Skeletal muscle tissue (tissue), 4 donors: ENCODE data around the gene SSX2IP. TPM values are rescaled to one million over a fixed set of nuclear protein-coding genes. Genes with fewer than 3 reads are reported as not detected.

ENCODE experiments used
- H3K27ac ChIP-seq: one replicate; pipeline ENCODE4 v1.7.0; 2013; ENCODE audit warnings: mild to moderate bottlenecking, low read depth, low read length, inconsistent platforms
- H3K27me3 ChIP-seq, 3 donors: one replicate each; pipeline ENCODE4 v1.7.0; 2013; ENCODE audit warnings: low read length in 3 of 3; ENCODE audit not compliant: control insufficient read depth in 3 of 3, insufficient read depth in 3 of 3
- H3K36me3 ChIP-seq, 3 donors: one replicate each; pipeline ENCODE4 v1.7.0; 2013; ENCODE audit warnings: low read length in 3 of 3; ENCODE audit not compliant: control insufficient read depth in 3 of 3, insufficient read depth in 3 of 3
- H3K4me1 ChIP-seq, 3 donors: one replicate each; pipeline ENCODE4 v1.7.0; 2013; ENCODE audit warnings: low read length in 3 of 3, mild to moderate bottlenecking in 3 of 3; ENCODE audit not compliant: control insufficient read depth in 3 of 3, insufficient read depth in 3 of 3
- H3K4me3 ChIP-seq, 3 donors: one replicate each; pipeline ENCODE4 v1.7.0; 2013; ENCODE audit warnings: low read length in 3 of 3
- H3K9ac ChIP-seq, 3 donors: one replicate each; pipeline ENCODE4 v1.7.0; 2013; ENCODE audit warnings: low read length in 3 of 3, mild to moderate bottlenecking in 3 of 3, moderate library complexity in 2 of 3, low read depth in 1 of 3
- H3K9me3 ChIP-seq, 3 donors: one replicate each; pipeline ENCODE4 v1.7.0; 2013; ENCODE audit warnings: low read length in 3 of 3; ENCODE audit not compliant: control insufficient read depth in 3 of 3
- total RNA-seq: library from RNA; depleted of rRNA; stranded (reverse); fragments of >200 nt; gene quantifications from one replicate; pipeline ENCODE4 v1.2.3, GENCODE V29; 2014
- donor health status: Osteomylitis.

The SSX2IP gene
- total RNA-seq, 1 donor from 2014 or later = 7.8 TPM

GRCh38 chr1:84683508-84683907 is 6.8 kb downstream of the SSX2IP start:
- H3K4me3 ChIP-seq = no peak overlapping the region
- no peak overlapping the region for H3K27ac ChIP-seq
- H3K36me3 ChIP-seq = no peaks in the 10 kb centered on the region
- H3K27me3 ChIP-seq = no peaks in the 10 kb centered on the region
- no peaks in the 10 kb centered on the region for H3K4me1 ChIP-seq
- H3K9me3 ChIP-seq = no peaks in the 10 kb centered on the region
- no peak overlapping the region for H3K9ac ChIP-seq

GRCh38 chr1:84682047-84682446 is 8.2 kb downstream of the SSX2IP start:
- Histone ChIP-seq H3K27ac (no peak overlapping the region), H3K4me3 (no peak overlapping the region), H3K4me1 (no peaks in the 10 kb centered on the region), H3K36me3 (no peaks in the 10 kb centered on the region), H3K9ac (no peak overlapping the region), H3K27me3 (no peaks in the 10 kb centered on the region), H3K9me3 (no peaks in the 10 kb centered on the region)

- Histone ChIP-seq H3K27me3 (no peaks in the 10 kb centered on the region), H3K9ac (no peak overlapping the region), H3K36me3 (no peaks in the 10 kb centered on the region), H3K4me3 (no peak overlapping the region), H3K9me3 (no peaks in the 10 kb centered on the region), H3K4me1 (no peaks in the 10 kb centered on the region), H3K27ac (no peak overlapping the region)
Measured at GRCh38 chr1:84677415-84678099, 12.7 kb downstream of the SSX2IP start.

- Histone ChIP-seq H3K4me1 (no peaks in the 10 kb centered on the region), H3K27ac (no peak overlapping the region), H3K9me3 (no peaks in the 10 kb centered on the region), H3K4me3 (no peak overlapping the region), H3K9ac (no peak overlapping the region), H3K27me3 (no peaks in the 10 kb centered on the region), H3K36me3 (no peaks in the 10 kb centered on the region)
Measured at GRCh38 chr1:84675631-84676030, 14.6 kb downstream of the SSX2IP start.

- no peak overlapping the region for H3K27ac ChIP-seq
- H3K4me1 ChIP-seq = no peaks in the 10 kb centered on the region
- no peak overlapping the region for H3K9ac ChIP-seq
- H3K9me3 ChIP-seq = no peaks in the 10 kb centered on the region
- no peaks in the 10 kb centered on the region for H3K27me3 ChIP-seq
- no peaks in the 10 kb centered on the region for H3K36me3 ChIP-seq
- H3K4me3 ChIP-seq = no peak overlapping the region
Measured at GRCh38 chr1:84675106-84675505, 15.2 kb downstream of the SSX2IP start.

GRCh38 chr1:84674705-84675104 is 15.6 kb downstream of the SSX2IP start:
- Histone ChIP-seq H3K4me3 (no peak overlapping the region), H3K27ac (no peak overlapping the region), H3K9me3 (no peaks in the 10 kb centered on the region), H3K4me1 (no peaks in the 10 kb centered on the region), H3K27me3 (no peaks in the 10 kb centered on the region), H3K9ac (no peak overlapping the region), H3K36me3 (no peaks in the 10 kb centered on the region)

- no peaks in the 10 kb centered on the region for H3K9me3 ChIP-seq
- no peaks in the 10 kb centered on the region for H3K27me3 ChIP-seq
- no peak overlapping the region for H3K9ac ChIP-seq
- H3K4me1 ChIP-seq = no peaks in the 10 kb centered on the region
- no peak overlapping the region for H3K4me3 ChIP-seq
- no peak overlapping the region for H3K27ac ChIP-seq
- H3K36me3 ChIP-seq = no peaks in the 10 kb centered on the region
Measured at GRCh38 chr1:84674021-84674420, 16.2 kb downstream of the SSX2IP start.

GRCh38 chr1:84672080-84672854 is 18.0 kb downstream of the SSX2IP start:
- no peaks in the 10 kb centered on the region for H3K36me3 ChIP-seq
- H3K9ac ChIP-seq = no peak overlapping the region
- H3K4me1 ChIP-seq = no peaks in the 10 kb centered on the region
- H3K27ac ChIP-seq = no peak overlapping the region
- H3K4me3 ChIP-seq = no peak overlapping the region
- no peaks in the 10 kb centered on the region for H3K9me3 ChIP-seq
- no peaks in the 10 kb centered on the region for H3K27me3 ChIP-seq

- H3K36me3 ChIP-seq = no peaks in the 10 kb centered on the region
- no peak overlapping the region for H3K4me3 ChIP-seq
- no peaks in the 10 kb centered on the region for H3K9me3 ChIP-seq
- no peak overlapping the region for H3K27ac ChIP-seq
- no peaks in the 10 kb centered on the region for H3K4me1 ChIP-seq
- no peaks in the 10 kb centered on the region for H3K27me3 ChIP-seq
- H3K9ac ChIP-seq = no peak overlapping the region
Measured at GRCh38 chr1:84669831-84670230, 20.4 kb downstream of the SSX2IP start.

GRCh38 chr1:84668185-84668584 is 22.1 kb downstream of the SSX2IP start:
- H3K9me3 ChIP-seq = no peaks in the 10 kb centered on the region
- H3K27ac ChIP-seq = no peak overlapping the region
- no peaks in the 10 kb centered on the region for H3K4me1 ChIP-seq
- H3K4me3 ChIP-seq = no peak overlapping the region
- no peak overlapping the region for H3K9ac ChIP-seq
- H3K27me3 ChIP-seq = no peaks in the 10 kb centered on the region
- H3K36me3 ChIP-seq = no peaks in the 10 kb centered on the region
